WTC11 (cell line): Measurements from ENCODE around the gene FAM181A. TPM values are rescaled to one million over a fixed set of nuclear protein-coding genes. Genes with fewer than 3 reads are reported as not detected.

Experiments used
- ATAC-seq: fragments of 200-7000 bp; cut with Tn5 transposase; 2 replicates; pipeline ENCODE4 v1.10.0; 2021; ENCODE audit warnings: mild to moderate bottlenecking, moderate library complexity
- CTCF ChIA-PET: fragments of 300-600 bp; sonication (Branson Sonifier 250); formaldehyde crosslinking; loops from one replicate; lab custom pipeline; 2021; ENCODE audit warnings: antibody characterized with exemption; lab: Charles Lee
- POLR2A ChIA-PET: fragments of 350-600 bp; sonication (Branson Sonifier 250); formaldehyde crosslinking; loops from one replicate; lab custom pipeline; 2021; ENCODE audit warnings: antibody characterized with exemption; lab: Charles Lee
- DNase-seq: peaks from one replicate; pipeline ENCODE4 v3.0.0; 2021; ENCODE audit warnings: low spot score
- H3K27ac Mint-ChIP-seq: 2 replicates; pipeline ENCODE4 v1.8.0; 2021; ENCODE audit warnings: mixed read lengths
- H3K27me3 Mint-ChIP-seq: 2 replicates; pipeline ENCODE4 v1.8.0; 2021; ENCODE audit warnings: low read depth, mild to moderate bottlenecking, moderate library complexity, mixed read lengths
- H3K36me3 Mint-ChIP-seq: 2 replicates; pipeline ENCODE4 v1.8.0; 2021; ENCODE audit warnings: mixed read lengths
- H3K4me1 Mint-ChIP-seq: 2 replicates; pipeline ENCODE4 v1.8.0; 2022; ENCODE audit warnings: mixed read lengths
- H3K4me3 Mint-ChIP-seq: 2 replicates; pipeline ENCODE4 v1.8.0; 2021; ENCODE audit warnings: mild to moderate bottlenecking, moderate library complexity, mixed read lengths
- H3K9me3 Mint-ChIP-seq: 2 replicates; pipeline ENCODE4 v1.8.0; 2021; ENCODE audit warnings: mixed read lengths
- ATF1 ChIP-seq: sonication (generic); formaldehyde crosslinking; IDR thresholded peaks from 2 replicates; pipeline ENCODE4 v1.8.1; 2023; ENCODE audit warnings: mild to moderate bottlenecking, moderate library complexity, missing genetic modification reagents
- CBFB ChIP-seq: sonication (generic); formaldehyde crosslinking; IDR thresholded peaks from 2 replicates; pipeline ENCODE4 v1.8.1; 2022; ENCODE audit warnings: mild to moderate bottlenecking, low read depth, missing genetic modification reagents
- CREB1 ChIP-seq: sonication (generic); formaldehyde crosslinking; IDR thresholded peaks from 2 replicates; pipeline ENCODE4 v1.8.0; 2023; ENCODE audit warnings: mild to moderate bottlenecking, missing genetic modification reagents
- FOXJ3 ChIP-seq: sonication (generic); formaldehyde crosslinking; IDR thresholded peaks from 2 replicates; pipeline ENCODE4 v1.9.0; 2021; ENCODE audit warnings: missing genetic modification reagents, mild to moderate bottlenecking, borderline replicate concordance
- FOXP1 ChIP-seq: sonication (generic); formaldehyde crosslinking; IDR thresholded peaks from 2 replicates; pipeline ENCODE4 v1.8.0; 2022; ENCODE audit warnings: missing genetic modification reagents, mild to moderate bottlenecking, moderate library complexity, borderline replicate concordance
- GABPB1 ChIP-seq: sonication (generic); formaldehyde crosslinking; IDR thresholded peaks from 2 replicates; pipeline ENCODE4 v1.8.1; 2023; ENCODE audit warnings: mild to moderate bottlenecking, missing genetic modification reagents
- GRHL2 ChIP-seq: fragments of 250-450 bp; sonication (Bioruptor Pico); IDR thresholded peaks from 2 replicates; pipeline ENCODE4 v1.8.0; 2022; ENCODE audit warnings: mild to moderate bottlenecking, moderate library complexity; ENCODE audit not compliant: insufficient replicate concordance, severe bottlenecking
- GTF2I ChIP-seq: fragments of 250-450 bp; sonication (Bioruptor Pico); conservative IDR thresholded peaks from 2 replicates; pipeline ENCODE4 v1.4.0; 2021; ENCODE audit warnings: mild to moderate bottlenecking
- HMGA2 ChIP-seq: fragments of 250-450 bp; sonication (Bioruptor Pico); IDR thresholded peaks from 2 replicates; pipeline ENCODE4 v1.4.0; 2021; ENCODE audit warnings: mild to moderate bottlenecking, moderate library complexity
- MYBL2 ChIP-seq: sonication (generic); formaldehyde crosslinking; IDR thresholded peaks from 2 replicates; pipeline ENCODE4 v1.8.1; 2023; ENCODE audit warnings: mild to moderate bottlenecking, moderate library complexity, missing genetic modification reagents
- NFATC4 ChIP-seq: fragments of 250-450 bp; sonication (Bioruptor Pico); IDR thresholded peaks from 2 replicates; pipeline ENCODE4 v1.9.0; 2021; ENCODE audit warnings: mild to moderate bottlenecking
- NR3C1 ChIP-seq: sonication (generic); formaldehyde crosslinking; conservative IDR thresholded peaks from 2 replicates; pipeline ENCODE4 v1.8.1; 2023; ENCODE audit warnings: low read depth, mild to moderate bottlenecking, missing genetic modification reagents
- RELA ChIP-seq: sonication (generic); formaldehyde crosslinking; IDR thresholded peaks from 2 replicates; pipeline ENCODE4 v1.8.1; 2022; ENCODE audit warnings: missing genetic modification reagents, mild to moderate bottlenecking, borderline replicate concordance
- RORB ChIP-seq: fragments of 250-450 bp; sonication (Bioruptor Pico); IDR thresholded peaks from 2 replicates; pipeline ENCODE4 v1.9.0; 2021; ENCODE audit warnings: mild to moderate bottlenecking
- SOX15 ChIP-seq: fragments of 250-450 bp; sonication (Bioruptor Pico); IDR thresholded peaks from 2 replicates; pipeline ENCODE4 v1.9.0; 2021; ENCODE audit warnings: mild to moderate bottlenecking
- ZNF219 ChIP-seq: sonication (generic); formaldehyde crosslinking; IDR thresholded peaks from 2 replicates; pipeline ENCODE4 v1.8.0; 2023; ENCODE audit warnings: missing genetic modification reagents, mild to moderate bottlenecking, borderline replicate concordance
- ZNF232 ChIP-seq: sonication (generic); formaldehyde crosslinking; IDR thresholded peaks from 2 replicates; pipeline ENCODE4 v1.8.0; 2022; ENCODE audit warnings: mild to moderate bottlenecking, missing genetic modification reagents
- ZNF263 ChIP-seq: sonication (generic); formaldehyde crosslinking; IDR thresholded peaks from 2 replicates; pipeline ENCODE4 v1.8.1; 2022; ENCODE audit warnings: low read depth, mild to moderate bottlenecking, moderate library complexity, missing genetic modification reagents
- ZNF317 ChIP-seq: sonication (generic); formaldehyde crosslinking; IDR thresholded peaks from 2 replicates; pipeline ENCODE4 v1.8.1; 2023; ENCODE audit warnings: low read depth, mild to moderate bottlenecking, moderate library complexity, missing genetic modification reagents, borderline replicate concordance
- ZNF416 ChIP-seq: fragments of 250-450 bp; sonication (Bioruptor Pico); IDR thresholded peaks from 2 replicates; pipeline ENCODE4 v1.9.0; 2021; ENCODE audit warnings: mild to moderate bottlenecking, inconsistent platforms
- ZNF671 ChIP-seq: fragments of 250-450 bp; sonication (Bioruptor Pico); IDR thresholded peaks from 2 replicates; pipeline ENCODE4 v1.8.0; 2021; ENCODE audit warnings: mild to moderate bottlenecking
- total RNA-seq: library from RNA; stranded (reverse); gene quantifications from 3 replicates; pipeline ENCODE4 v1.2.3, GENCODE V29; 2021
- TF ChIP-seq, protein P1 (sequence below): sonication (generic); formaldehyde crosslinking; IDR thresholded peaks from 2 replicates; pipeline ENCODE4 v1.8.1; 2023; ENCODE audit warnings: mild to moderate bottlenecking, missing genetic modification reagents
- TF ChIP-seq, protein P2 (sequence below): sonication (generic); formaldehyde crosslinking; IDR thresholded peaks from 2 replicates; pipeline ENCODE4 v1.8.1; 2023; ENCODE audit warnings: mild to moderate bottlenecking, missing genetic modification reagents, moderate library complexity
- TF ChIP-seq, protein P3 (sequence below): sonication (generic); formaldehyde crosslinking; IDR thresholded peaks from 2 replicates; pipeline ENCODE4 v1.8.1; 2023; ENCODE audit warnings: mild to moderate bottlenecking, missing genetic modification reagents
- TF ChIP-seq, protein P4 (sequence below): fragments of 250-450 bp; sonication (Bioruptor Pico); IDR thresholded peaks from 2 replicates; pipeline ENCODE4 v1.9.0; 2021; ENCODE audit warnings: moderate library complexity, mild to moderate bottlenecking, inconsistent platforms, borderline replicate concordance
- TF ChIP-seq, protein P5 (sequence below): sonication (generic); formaldehyde crosslinking; IDR thresholded peaks from 2 replicates; pipeline ENCODE4 v1.8.1; 2023; ENCODE audit warnings: mild to moderate bottlenecking, moderate library complexity, missing genetic modification reagents
- TF ChIP-seq, protein P6 (sequence below): fragments of 250-450 bp; sonication (Bioruptor Pico); IDR thresholded peaks from 2 replicates; pipeline ENCODE4 v1.9.0; 2021; ENCODE audit warnings: mild to moderate bottlenecking, borderline replicate concordance

Gene FAM181A
- total RNA-seq, 1 experiment from 2014 or later: not detected

DNA sequence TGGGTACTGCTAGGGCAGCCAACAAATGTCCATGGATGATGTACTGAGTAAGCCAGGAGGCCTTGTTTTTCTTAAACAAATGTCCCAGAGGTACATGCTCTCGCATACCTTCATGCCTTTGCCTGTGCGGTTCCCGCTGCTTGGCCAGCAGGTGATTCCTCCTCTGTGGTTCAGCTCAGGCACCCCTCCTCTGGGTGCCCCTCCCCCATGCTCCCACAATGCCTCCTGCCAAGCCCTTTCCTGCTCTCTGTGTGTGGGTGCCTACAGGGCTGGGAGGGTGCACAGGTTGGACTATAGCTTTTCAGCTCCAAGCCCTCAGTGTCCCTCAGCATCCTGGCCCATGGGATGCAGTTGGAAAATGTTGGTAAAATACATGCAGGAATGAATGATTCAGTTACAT is 25.7 kb downstream of the FAM181A start:
- ChIA-PET POLR2A (no interaction called here), CTCF (interaction anchor here (0.9 to 5.9 kb wide), 3 partner anchors 13 to 50 kb away, joined by 4 to 66 read pairs (median 7); no protein-coding TSS in a partner anchor)
- no peak for DNase-seq
- no peaks in the 10 kb centered on the region for H3K36me3 Mint-ChIP-seq
- peaks cover 26% of the 10 kb centered on the region for H3K4me1 Mint-ChIP-seq
- no peak overlapping the region for H3K4me3 Mint-ChIP-seq
- no peaks in the 10 kb centered on the region for H3K9me3 Mint-ChIP-seq
- H3K27ac Mint-ChIP-seq: no peak overlapping the region
- no peak for ATAC-seq
- H3K27me3 Mint-ChIP-seq: no peaks in the 10 kb centered on the region
- no peak for TF ChIP-seq FOXP1 (CRISPR knock-in tag)
- TF ChIP-seq, protein P1, sequence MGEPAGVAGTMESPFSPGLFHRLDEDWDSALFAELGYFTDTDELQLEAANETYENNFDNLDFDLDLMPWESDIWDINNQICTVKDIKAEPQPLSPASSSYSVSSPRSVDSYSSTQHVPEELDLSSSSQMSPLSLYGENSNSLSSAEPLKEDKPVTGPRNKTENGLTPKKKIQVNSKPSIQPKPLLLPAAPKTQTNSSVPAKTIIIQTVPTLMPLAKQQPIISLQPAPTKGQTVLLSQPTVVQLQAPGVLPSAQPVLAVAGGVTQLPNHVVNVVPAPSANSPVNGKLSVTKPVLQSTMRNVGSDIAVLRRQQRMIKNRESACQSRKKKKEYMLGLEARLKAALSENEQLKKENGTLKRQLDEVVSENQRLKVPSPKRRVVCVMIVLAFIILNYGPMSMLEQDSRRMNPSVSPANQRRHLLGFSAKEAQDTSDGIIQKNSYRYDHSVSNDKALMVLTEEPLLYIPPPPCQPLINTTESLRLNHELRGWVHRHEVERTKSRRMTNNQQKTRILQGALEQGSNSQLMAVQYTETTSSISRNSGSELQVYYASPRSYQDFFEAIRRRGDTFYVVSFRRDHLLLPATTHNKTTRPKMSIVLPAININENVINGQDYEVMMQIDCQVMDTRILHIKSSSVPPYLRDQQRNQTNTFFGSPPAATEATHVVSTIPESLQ: no peak
- no peak for TF ChIP-seq RELA (CRISPR knock-in tag)
- TF ChIP-seq ZNF232 (CRISPR knock-in tag): no peak
- TF ChIP-seq ZNF219 (CRISPR knock-in tag): no peak
- no peak for TF ChIP-seq RORB (CRISPR knock-in tag)
- TF ChIP-seq, protein P2, sequence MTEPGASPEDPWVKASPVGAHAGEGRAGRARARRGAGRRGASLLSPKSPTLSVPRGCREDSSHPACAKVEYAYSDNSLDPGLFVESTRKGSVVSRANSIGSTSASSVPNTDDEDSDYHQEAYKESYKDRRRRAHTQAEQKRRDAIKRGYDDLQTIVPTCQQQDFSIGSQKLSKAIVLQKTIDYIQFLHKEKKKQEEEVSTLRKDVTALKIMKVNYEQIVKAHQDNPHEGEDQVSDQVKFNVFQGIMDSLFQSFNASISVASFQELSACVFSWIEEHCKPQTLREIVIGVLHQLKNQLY (CRISPR knock-in tag): no peak
- no peak for TF ChIP-seq ZNF263 (CRISPR knock-in tag)
- TF ChIP-seq GABPB1 (CRISPR knock-in tag): no peak
- TF ChIP-seq, protein P3, sequence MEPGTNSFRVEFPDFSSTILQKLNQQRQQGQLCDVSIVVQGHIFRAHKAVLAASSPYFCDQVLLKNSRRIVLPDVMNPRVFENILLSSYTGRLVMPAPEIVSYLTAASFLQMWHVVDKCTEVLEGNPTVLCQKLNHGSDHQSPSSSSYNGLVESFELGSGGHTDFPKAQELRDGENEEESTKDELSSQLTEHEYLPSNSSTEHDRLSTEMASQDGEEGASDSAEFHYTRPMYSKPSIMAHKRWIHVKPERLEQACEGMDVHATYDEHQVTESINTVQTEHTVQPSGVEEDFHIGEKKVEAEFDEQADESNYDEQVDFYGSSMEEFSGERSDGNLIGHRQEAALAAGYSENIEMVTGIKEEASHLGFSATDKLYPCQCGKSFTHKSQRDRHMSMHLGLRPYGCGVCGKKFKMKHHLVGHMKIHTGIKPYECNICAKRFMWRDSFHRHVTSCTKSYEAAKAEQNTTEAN (CRISPR knock-in tag): no peak
- TF ChIP-seq MYBL2 (CRISPR knock-in tag): no peak
- TF ChIP-seq ZNF671: no peak
- no peak for TF ChIP-seq ZNF317
- no peak for TF ChIP-seq GRHL2 (CRISPR knock-in tag)
- TF ChIP-seq, protein P4, sequence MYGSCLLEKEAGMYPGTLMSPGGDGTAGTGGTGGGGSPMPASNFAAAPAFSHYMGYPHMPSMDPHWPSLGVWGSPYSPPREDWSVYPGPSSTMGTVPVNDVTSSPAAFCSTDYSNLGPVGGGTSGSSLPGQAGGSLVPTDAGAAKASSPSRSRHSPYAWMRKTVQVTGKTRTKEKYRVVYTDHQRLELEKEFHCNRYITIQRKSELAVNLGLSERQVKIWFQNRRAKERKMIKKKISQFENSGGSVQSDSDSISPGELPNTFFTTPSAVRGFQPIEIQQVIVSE: no peak
- TF ChIP-seq CREB1 (CRISPR knock-in tag): no peak
- no peak for TF ChIP-seq HMGA2
- TF ChIP-seq, protein P5, sequence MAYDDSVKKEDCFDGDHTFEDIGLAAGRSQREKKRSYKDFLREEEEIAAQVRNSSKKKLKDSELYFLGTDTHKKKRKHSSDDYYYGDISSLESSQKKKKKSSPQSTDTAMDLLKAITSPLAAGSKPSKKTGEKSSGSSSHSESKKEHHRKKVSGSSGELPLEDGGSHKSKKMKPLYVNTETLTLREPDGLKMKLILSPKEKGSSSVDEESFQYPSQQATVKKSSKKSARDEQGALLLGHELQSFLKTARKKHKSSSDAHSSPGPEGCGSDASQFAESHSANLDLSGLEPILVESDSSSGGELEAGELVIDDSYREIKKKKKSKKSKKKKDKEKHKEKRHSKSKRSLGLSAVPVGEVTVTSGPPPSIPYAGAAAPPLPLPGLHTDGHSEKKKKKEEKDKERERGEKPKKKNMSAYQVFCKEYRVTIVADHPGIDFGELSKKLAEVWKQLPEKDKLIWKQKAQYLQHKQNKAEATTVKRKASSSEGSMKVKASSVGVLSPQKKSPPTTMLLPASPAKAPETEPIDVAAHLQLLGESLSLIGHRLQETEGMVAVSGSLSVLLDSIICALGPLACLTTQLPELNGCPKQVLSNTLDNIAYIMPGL (CRISPR knock-in tag): no peak

DNA sequence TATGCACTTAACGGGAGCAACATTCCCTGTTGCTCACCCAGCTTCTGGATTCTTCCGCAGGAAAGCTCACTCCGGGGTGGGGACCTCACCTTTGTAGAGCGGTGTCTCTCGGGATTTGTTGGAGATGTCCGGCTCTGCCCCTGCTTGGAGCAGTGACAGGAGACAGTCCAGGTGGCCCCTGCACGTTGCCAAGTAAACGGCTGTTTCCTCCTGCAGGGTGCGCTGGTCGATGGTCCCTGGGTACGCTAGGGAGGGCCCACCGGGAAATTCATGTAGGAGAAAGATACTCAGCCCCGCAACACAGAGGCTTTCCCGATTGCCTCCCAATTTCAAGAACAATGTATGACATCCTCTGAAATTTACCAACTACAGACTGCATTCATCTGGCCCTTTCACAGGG is 26.1 kb downstream of the FAM181A start:
- no peak overlapping the region for H3K27ac Mint-ChIP-seq
- peak; percentile 50 for DNase-seq
- peak; percentile 79 for ATAC-seq
- no peaks in the 10 kb centered on the region for H3K36me3 Mint-ChIP-seq
- no peaks in the 10 kb centered on the region for H3K9me3 Mint-ChIP-seq
- peaks cover 26% of the 10 kb centered on the region for H3K4me1 Mint-ChIP-seq
- H3K27me3 Mint-ChIP-seq: no peaks in the 10 kb centered on the region
- POLR2A ChIA-PET: no interaction called here
- CTCF ChIA-PET: interaction anchor here (0.6 to 5.9 kb wide), 3 partner anchors 13 to 47 kb away, joined by 6 to 66 read pairs (median 7); no protein-coding TSS in a partner anchor
- no peak overlapping the region for H3K4me3 Mint-ChIP-seq
- TF ChIP-seq FOXJ3 (CRISPR knock-in tag) (no peak), ZNF317 (no peak), GRHL2 (CRISPR knock-in tag) (no peak), ZNF416 (CRISPR knock-in tag) (no peak), CBFB (CRISPR knock-in tag) (no peak), GTF2I (CRISPR knock-in tag) (no peak), NFATC4 (no peak), ATF1 (no peak), SOX15 (no peak), NR3C1 (CRISPR knock-in tag) (no peak)
- TF ChIP-seq, protein P6, sequence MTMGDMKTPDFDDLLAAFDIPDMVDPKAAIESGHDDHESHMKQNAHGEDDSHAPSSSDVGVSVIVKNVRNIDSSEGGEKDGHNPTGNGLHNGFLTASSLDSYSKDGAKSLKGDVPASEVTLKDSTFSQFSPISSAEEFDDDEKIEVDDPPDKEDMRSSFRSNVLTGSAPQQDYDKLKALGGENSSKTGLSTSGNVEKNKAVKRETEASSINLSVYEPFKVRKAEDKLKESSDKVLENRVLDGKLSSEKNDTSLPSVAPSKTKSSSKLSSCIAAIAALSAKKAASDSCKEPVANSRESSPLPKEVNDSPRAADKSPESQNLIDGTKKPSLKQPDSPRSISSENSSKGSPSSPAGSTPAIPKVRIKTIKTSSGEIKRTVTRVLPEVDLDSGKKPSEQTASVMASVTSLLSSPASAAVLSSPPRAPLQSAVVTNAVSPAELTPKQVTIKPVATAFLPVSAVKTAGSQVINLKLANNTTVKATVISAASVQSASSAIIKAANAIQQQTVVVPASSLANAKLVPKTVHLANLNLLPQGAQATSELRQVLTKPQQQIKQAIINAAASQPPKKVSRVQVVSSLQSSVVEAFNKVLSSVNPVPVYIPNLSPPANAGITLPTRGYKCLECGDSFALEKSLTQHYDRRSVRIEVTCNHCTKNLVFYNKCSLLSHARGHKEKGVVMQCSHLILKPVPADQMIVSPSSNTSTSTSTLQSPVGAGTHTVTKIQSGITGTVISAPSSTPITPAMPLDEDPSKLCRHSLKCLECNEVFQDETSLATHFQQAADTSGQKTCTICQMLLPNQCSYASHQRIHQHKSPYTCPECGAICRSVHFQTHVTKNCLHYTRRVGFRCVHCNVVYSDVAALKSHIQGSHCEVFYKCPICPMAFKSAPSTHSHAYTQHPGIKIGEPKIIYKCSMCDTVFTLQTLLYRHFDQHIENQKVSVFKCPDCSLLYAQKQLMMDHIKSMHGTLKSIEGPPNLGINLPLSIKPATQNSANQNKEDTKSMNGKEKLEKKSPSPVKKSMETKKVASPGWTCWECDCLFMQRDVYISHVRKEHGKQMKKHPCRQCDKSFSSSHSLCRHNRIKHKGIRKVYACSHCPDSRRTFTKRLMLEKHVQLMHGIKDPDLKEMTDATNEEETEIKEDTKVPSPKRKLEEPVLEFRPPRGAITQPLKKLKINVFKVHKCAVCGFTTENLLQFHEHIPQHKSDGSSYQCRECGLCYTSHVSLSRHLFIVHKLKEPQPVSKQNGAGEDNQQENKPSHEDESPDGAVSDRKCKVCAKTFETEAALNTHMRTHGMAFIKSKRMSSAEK (CRISPR knock-in tag): no peak
